Measurements from ENCODE around the gene SOCS3. TPM values are rescaled to one million over a fixed set of nuclear protein-coding genes. Genes with fewer than 3 reads are reported as not detected.

Gene SOCS3
- polyA plus RNA-seq, 2 of the 4 experiments (the other 2 are of a cell fraction), result 13.5 to 14.7 TPM

DNA sequence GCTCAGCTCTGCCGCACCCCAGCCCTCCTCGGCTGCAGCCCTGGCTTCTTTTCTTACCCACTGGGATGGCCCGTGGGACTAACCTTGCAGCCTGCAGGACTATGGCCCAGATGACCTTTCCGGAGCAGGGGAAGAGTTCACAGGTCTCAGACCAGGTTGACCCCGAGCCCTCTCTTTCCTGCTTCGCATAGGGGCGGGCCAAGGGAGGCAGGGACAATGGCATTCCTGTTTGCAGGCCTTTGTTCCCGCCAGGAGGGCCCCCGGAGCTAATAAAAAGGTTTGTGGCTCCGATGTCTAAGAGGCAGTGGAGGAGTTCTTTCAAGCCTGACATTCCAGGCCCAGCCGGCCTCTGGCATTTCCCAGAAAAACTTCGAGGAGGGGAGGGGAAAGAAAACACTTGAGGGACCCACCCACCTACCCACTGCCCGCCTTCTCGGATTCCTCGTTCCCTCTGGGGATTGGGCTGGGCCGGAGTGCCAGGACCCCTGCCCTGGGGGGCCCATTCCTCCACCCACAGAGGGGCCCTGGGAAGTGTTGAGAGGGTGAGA lies 5.8 kb upstream of the SOCS3 start (continued):
- TF ChIP-seq, protein P1, sequence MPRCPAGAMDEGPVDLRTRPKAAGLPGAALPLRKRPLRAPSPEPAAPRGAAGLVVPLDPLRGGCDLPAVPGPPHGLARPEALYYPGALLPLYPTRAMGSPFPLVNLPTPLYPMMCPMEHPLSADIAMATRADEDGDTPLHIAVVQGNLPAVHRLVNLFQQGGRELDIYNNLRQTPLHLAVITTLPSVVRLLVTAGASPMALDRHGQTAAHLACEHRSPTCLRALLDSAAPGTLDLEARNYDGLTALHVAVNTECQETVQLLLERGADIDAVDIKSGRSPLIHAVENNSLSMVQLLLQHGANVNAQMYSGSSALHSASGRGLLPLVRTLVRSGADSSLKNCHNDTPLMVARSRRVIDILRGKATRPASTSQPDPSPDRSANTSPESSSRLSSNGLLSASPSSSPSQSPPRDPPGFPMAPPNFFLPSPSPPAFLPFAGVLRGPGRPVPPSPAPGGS (IDR thresholded peaks at IDR 0.05), result no peak
- TF ChIP-seq, protein P2, sequence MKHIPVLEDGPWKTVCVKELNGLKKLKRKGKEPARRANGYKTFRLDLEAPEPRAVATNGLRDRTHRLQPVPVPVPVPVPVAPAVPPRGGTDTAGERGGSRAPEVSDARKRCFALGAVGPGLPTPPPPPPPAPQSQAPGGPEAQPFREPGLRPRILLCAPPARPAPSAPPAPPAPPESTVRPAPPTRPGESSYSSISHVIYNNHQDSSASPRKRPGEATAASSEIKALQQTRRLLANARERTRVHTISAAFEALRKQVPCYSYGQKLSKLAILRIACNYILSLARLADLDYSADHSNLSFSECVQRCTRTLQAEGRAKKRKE (CRISPR knock-in tag; IDR thresholded peaks at IDR 0.05; ENCODE audit: low read depth), result no peak
- TF ChIP-seq CBX8 (IDR thresholded peaks at IDR 0.05) (no peak), CHD4 (IDR thresholded peaks at IDR 0.05; ENCODE audit: borderline replicate concordance) (no peak)

DNA sequence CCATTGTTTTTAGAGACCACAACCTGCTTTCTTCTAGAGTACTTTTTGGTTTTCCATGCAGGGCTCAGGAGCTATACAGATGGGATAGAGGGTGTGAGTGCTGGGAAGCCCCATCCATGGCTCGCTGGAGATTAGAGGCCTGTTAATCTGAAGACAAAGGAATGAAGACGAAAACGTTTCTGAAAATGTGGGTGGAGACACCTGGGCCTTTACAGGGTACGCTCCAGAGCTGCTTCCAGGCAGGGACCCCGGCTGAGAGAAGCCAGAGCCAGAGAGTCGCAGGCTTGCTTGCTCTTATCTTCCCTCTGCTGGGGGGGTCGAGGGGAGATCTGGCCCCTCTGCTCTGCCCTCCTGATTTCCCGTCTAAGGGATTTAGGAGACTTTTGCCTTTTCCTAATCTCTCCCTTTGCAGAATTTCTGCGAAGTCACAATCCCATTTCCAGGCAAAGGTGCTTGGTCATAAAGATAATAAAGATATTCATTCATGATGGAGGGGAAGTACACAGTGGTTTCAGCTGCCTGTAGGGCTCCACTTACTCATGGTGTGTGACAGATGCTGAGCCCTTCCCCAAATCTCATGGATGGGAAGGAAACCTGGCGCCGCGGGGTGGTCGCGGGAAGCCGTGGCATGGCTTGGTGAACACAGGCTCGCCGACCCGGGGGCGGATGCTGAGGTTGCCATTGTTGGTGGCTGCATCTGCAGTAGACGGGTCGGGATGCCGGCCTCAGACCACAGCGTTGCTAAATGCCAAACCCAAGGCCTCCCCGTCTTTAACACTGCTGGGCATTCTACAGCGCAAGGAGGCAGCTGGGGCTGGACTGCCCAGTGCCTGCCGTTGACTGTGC lies 4.8 kb upstream of the SOCS3 start:
- peaks cover 4% of the 10 kb centered on the region for H3K4me1 ChIP-seq
- FAIRE-seq, result no peak
- no peak for DNase-seq (ENCODE audit: low read depth in 1 of 2, low spot score in 1 of 2)
- ATAC-seq, result no peak
- CTCF ChIA-PET, result interaction anchor here (0.7 to 15.5 kb wide), 11 partner anchors 11 to 114 kb away, joined by 3 to 388 read pairs (median 13); partner anchors contain the start of gene PGS1
- no peak for TF ChIP-seq ZNF302 (CRISPR knock-in tag; IDR thresholded peaks at IDR 0.05)
- no peak for TF ChIP-seq SMC3 (IDR thresholded peaks at IDR 0.05)
- no peak for TF ChIP-seq POLR2AphosphoS2 (conservative IDR thresholded peaks at IDR 0.05; ENCODE audit: low read length)
- TF ChIP-seq CHD2 (IDR thresholded peaks at IDR 0.05; ENCODE audit: low read length, partially characterized antibody), result no peak
- no peak for TF ChIP-seq NFE2L2 (conservative IDR thresholded peaks at IDR 0.05; ENCODE audit: low read length)
- TF ChIP-seq, protein P3, sequence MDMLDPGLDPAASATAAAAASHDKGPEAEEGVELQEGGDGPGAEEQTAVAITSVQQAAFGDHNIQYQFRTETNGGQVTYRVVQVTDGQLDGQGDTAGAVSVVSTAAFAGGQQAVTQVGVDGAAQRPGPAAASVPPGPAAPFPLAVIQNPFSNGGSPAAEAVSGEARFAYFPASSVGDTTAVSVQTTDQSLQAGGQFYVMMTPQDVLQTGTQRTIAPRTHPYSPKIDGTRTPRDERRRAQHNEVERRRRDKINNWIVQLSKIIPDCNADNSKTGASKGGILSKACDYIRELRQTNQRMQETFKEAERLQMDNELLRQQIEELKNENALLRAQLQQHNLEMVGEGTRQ (IDR thresholded peaks at IDR 0.05), result no peak
- TF ChIP-seq GATA3 (IDR thresholded peaks at IDR 0.05; ENCODE audit: borderline replicate concordance), result no peak
- TF ChIP-seq, protein P4, sequence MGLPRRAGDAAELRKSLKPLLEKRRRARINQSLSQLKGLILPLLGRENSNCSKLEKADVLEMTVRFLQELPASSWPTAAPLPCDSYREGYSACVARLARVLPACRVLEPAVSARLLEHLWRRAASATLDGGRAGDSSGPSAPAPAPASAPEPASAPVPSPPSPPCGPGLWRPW (IDR thresholded peaks at IDR 0.05), result no peak
- no peak for TF ChIP-seq RARB (CRISPR knock-in tag; IDR thresholded peaks at IDR 0.05)
- TF ChIP-seq POLR2A (IDR thresholded peaks at IDR 0.05; ENCODE audit: low read length), result no peak
- TF ChIP-seq, protein P1 (IDR thresholded peaks at IDR 0.05), result no peak
- no peak for TF ChIP-seq RAD21 (conservative IDR thresholded peaks at IDR 0.05 in 1 of 2, IDR thresholded peaks at IDR 0.05 in 1 of 2)
- TF ChIP-seq, protein P5, sequence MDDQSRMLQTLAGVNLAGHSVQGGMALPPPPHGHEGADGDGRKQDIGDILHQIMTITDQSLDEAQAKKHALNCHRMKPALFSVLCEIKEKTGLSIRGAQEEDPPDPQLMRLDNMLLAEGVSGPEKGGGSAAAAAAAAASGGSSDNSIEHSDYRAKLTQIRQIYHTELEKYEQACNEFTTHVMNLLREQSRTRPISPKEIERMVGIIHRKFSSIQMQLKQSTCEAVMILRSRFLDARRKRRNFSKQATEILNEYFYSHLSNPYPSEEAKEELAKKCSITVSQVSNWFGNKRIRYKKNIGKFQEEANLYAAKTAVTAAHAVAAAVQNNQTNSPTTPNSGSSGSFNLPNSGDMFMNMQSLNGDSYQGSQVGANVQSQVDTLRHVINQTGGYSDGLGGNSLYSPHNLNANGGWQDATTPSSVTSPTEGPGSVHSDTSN (IDR thresholded peaks at IDR 0.05), result no peak
- TF ChIP-seq NPAS2 (CRISPR knock-in tag; IDR thresholded peaks at IDR 0.05; ENCODE audit: borderline replicate concordance), result no peak
- H3K9me3 ChIP-seq, result no peaks in the 10 kb centered on the region
- no peak overlapping the region for H3K4me3 ChIP-seq
- no peak overlapping the region for H3K4me2 ChIP-seq
- no peak overlapping the region for H3K27ac ChIP-seq
- POLR2A ChIA-PET, result no interaction called here
- 85% methylated on average over 26 of the region's 26 CpGs for WGBS (ENCODE audit: missing lambda C conversion rate)

DNA sequence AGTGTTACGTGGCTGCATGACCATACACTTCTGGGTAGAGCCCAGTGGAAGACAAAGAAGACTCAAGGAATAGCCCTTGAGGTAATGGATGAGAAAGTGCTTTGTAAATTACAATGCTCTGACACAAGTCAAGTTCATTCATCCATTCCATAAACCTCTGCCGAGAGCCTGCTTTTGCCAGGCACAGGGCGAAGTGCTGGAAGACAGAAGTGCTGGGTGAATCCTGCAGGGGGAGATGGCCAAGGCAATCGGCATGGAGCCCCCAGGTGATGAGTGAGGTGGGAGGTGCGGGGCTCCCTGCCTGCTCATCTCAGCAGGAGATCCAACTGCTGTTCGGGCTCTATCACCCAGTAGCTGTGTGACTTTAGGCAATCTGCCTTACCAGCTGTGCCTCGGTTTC lies 2.8 kb upstream of the SOCS3 start:
- POLR2A ChIA-PET, result no interaction called here
- H3K9me3 ChIP-seq, result no peaks in the 10 kb centered on the region
- no peak overlapping the region for H3K4me3 ChIP-seq
- ATAC-seq (no peak), FAIRE-seq (no peak), DNase-seq (ENCODE audit: low read depth in 1 of 2, low spot score in 1 of 2) (no peak)
- H3K4me1 ChIP-seq, result peaks cover 14% of the 10 kb centered on the region
- no peak overlapping the region for H3K27ac ChIP-seq
- TF ChIP-seq HEYL (CRISPR knock-in tag; IDR thresholded peaks at IDR 0.05) (no peak), ZNF302 (CRISPR knock-in tag; IDR thresholded peaks at IDR 0.05) (no peak)
- WGBS (ENCODE audit: missing lambda C conversion rate), result 79% methylated on average over 7 of the region's 7 CpGs
- CTCF ChIA-PET, result interaction anchor here (0.6 to 15.5 kb wide), 10 partner anchors 13 to 282 kb away, joined by 3 to 388 read pairs (median 40); partner anchors contain the start of gene PGS1
- H3K4me2 ChIP-seq, result no peak overlapping the region

All from A549 (cell line).